HUES6 (cell line): ENCODE results near the gene MYMX.
"Not testable (repeated sequence)": the region's sequence is repeated elsewhere in the genome, so short reads cannot be mapped to it uniquely, and the experiment has no call there.

Experiments
- H3K27ac ChIP-seq: 2 replicates; pipeline ENCODE4 v1.7.0; 2013; ENCODE audit warnings: low read depth, mild to moderate bottlenecking, low read length, inconsistent platforms
- H3K27me3 ChIP-seq: 2 replicates; pipeline ENCODE4 v1.6.1; 2013; ENCODE audit warnings: low read length; ENCODE audit not compliant: control insufficient read depth, insufficient read depth
- H3K36me3 ChIP-seq: 2 replicates; pipeline ENCODE4 v1.6.1; 2013; ENCODE audit warnings: low read length; ENCODE audit not compliant: control insufficient read depth, insufficient read depth
- H3K4me1 ChIP-seq: 2 replicates; pipeline ENCODE4 v1.6.1; 2013; ENCODE audit warnings: low read length; ENCODE audit not compliant: control insufficient read depth, insufficient read depth
- H3K4me3 ChIP-seq: 2 replicates; pipeline ENCODE4 v1.5.1; 2013; ENCODE audit warnings: low read depth, low read length
- H3K9ac ChIP-seq: one replicate; pipeline ENCODE4 v1.6.1; 2013; ENCODE audit warnings: mild to moderate bottlenecking, low read length
- H3K9me3 ChIP-seq: 2 replicates; pipeline ENCODE4 v1.6.1; 2013; ENCODE audit warnings: low read depth, low read length; ENCODE audit not compliant: control insufficient read depth, insufficient read depth

MYMX gene

DNA sequence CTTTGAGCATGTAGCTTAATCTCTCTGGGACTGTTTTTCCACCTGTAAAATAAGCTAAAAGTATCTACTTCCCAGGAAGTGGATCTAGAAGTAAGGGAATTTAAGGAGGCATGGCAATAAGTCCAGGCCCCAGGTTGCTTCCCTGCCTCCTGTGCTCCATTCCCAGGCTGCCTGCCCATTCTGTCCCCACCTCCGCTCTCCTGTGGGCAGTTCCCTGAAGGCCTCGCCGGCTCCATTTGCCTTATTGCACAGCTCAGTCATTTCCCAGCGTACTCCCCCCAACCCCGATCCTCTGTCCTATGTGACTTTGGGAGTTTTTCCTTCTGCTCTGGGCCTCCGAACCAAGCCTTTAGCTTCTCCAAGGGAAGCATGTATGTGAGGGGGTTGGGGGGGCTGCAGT lies 11.3 kb downstream of the MYMX start:
- Histone ChIP-seq H3K4me1 (peaks cover 27% of the 10 kb centered on the region), H3K9me3 (no peaks in the 10 kb centered on the region), H3K27ac (no peak overlapping the region), H3K36me3 (peaks cover 51% of the 10 kb centered on the region), H3K4me3 (no peak overlapping the region), H3K9ac (no peak overlapping the region), H3K27me3 (no peaks in the 10 kb centered on the region)

DNA sequence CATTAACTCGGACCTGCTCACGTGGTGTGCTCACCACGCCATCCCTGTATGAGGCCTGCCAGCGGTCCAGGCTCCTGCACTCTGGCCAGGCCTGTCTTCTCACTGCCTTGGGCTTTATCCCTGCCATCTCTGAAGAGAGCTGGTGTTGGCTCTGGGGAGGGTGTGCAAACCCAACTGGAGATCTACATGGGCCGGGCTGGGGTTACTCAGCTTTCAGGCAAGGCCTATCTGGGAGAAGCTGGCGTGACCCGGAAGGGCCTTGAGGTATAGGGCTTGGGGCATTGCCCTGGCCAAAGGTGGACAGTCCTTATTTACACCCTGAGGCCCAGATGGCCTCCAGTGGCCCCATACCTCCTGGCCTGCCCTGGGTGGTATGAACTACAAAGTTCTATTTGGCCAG lies 11.7 kb downstream of the MYMX start:
- Histone ChIP-seq H3K9ac (no peak overlapping the region), H3K4me1 (peaks cover 27% of the 10 kb centered on the region), H3K27ac (no peak overlapping the region), H3K4me3 (no peak overlapping the region), H3K36me3 (peaks cover 55% of the 10 kb centered on the region), H3K27me3 (no peaks in the 10 kb centered on the region), H3K9me3 (no peaks in the 10 kb centered on the region)

DNA sequence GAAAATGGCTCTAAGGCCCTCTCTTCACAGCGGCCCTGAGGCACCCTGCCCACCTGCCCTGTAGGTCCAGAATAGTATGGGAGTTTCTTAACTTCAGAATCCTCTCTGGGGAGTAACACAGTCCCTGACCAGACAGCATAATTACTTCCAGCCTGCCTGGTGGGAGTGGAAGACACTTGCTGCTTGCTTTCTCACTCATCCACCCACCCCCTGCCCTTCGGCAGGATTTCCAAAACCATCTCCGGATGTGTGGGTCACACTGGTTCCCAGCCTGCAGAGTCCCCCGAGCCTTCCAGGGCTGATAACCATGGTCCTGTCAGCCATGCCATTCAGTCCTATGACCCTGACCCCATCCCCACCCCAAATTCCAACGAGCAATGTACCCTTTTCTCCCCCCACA lies 12.1 kb downstream of the MYMX start:
- Histone ChIP-seq H3K9me3 (no peaks in the 10 kb centered on the region), H3K4me1 (peaks cover 30% of the 10 kb centered on the region), H3K4me3 (no peak overlapping the region), H3K27ac (no peak overlapping the region), H3K27me3 (no peaks in the 10 kb centered on the region), H3K9ac (no peak overlapping the region), H3K36me3 (peaks cover 59% of the 10 kb centered on the region)

DNA sequence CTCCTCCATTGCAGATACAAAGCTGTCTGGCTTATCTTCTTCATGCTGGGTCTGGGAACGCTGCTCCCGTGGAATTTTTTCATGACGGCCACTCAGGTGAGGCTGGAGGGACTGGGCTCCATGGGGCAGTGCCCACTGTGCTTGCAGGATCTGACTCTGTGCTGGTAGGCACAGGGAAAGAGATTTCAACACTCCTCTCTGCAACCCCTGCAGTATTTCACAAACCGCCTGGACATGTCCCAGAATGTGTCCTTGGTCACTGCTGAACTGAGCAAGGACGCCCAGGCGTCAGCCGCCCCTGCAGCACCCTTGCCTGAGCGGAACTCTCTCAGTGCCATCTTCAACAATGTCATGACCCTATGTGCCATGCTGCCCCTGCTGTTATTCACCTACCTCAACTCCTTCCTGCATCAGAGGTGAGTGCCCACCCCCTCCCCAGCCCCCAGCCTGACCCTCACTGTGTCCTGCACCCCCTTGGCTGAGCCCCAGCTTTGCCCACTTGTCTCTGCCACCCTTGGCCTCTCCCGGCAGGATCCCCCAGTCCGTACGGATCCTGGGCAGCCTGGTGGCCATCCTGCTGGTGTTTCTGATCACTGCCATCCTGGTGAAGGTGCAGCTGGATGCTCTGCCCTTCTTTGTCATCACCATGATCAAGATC lies 12.8 kb downstream of the MYMX start:
- Histone ChIP-seq H3K9ac (no peak overlapping the region), H3K27me3 (no peaks in the 10 kb centered on the region), H3K36me3 (peaks cover 63% of the 10 kb centered on the region), H3K4me1 (peaks cover 30% of the 10 kb centered on the region), H3K27ac (no peak overlapping the region), H3K9me3 (no peaks in the 10 kb centered on the region), H3K4me3 (no peak overlapping the region)

DNA sequence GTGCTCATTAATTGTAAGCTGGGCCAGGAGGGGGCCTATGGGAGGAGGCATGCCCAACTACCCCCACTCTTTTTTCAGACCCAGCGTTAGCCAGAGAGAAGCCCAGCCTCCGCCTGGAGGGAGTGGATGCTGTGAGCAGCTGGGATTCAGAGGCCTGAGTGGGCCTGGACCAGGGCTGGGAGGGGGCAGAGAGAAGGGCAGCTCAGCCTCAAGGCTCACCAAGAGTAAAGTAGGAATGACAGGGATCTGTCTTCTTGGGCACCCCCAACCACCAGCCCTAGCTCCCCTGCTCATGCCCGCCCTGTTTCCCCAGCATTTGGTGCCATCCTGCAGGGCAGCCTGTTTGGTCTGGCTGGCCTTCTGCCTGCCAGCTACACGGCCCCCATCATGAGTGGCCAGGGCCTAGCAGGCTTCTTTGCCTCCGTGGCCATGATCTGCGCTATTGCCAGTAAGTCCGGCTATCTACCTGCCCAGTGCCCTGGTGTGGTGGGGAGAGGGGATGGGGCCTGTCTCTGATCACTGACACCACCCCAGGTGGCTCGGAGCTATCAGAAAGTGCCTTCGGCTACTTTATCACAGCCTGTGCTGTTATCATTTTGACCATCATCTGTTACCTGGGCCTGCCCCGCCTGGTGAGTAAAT lies 13.4 kb downstream of the MYMX start:
- Histone ChIP-seq H3K27ac (no peak overlapping the region), H3K9ac (no peak overlapping the region)

DNA sequence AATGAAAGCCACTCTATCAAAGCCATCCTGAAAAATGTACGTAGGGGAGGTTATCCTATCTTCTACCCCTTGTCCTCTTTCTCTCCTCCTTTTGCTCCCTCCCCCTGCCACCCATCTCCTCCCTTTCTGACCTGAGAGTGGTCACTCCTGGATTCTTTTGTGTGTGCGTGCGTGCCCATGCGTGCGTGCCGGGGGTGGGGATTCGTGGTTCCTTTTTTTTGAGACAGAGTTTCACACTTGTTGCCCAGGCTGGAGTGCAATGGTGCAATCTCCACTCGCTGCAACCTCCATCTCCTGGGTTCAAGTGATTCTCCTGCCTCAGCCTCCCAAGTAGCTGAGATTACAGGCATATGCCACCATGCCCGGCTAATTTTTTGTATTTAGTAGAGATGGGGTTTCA lies 14.7 kb downstream of the MYMX start:
- peaks cover 68% of the 10 kb centered on the region for H3K36me3 ChIP-seq
- H3K9ac ChIP-seq, H3K27ac ChIP-seq, H3K27me3 ChIP-seq, H3K4me3 ChIP-seq, H3K9me3 ChIP-seq: not testable (repeated sequence)
- peaks cover 24% of the 10 kb centered on the region for H3K4me1 ChIP-seq

More for the DNA sequence above, 13.4 kb downstream of the MYMX start:
- peaks cover 65% of the 10 kb centered on the region for H3K36me3 ChIP-seq
- no peaks in the 10 kb centered on the region for H3K27me3 ChIP-seq
- no peaks in the 10 kb centered on the region for H3K9me3 ChIP-seq
- no peak overlapping the region for H3K4me3 ChIP-seq
- H3K4me1 ChIP-seq, result peaks cover 30% of the 10 kb centered on the region

DNA sequence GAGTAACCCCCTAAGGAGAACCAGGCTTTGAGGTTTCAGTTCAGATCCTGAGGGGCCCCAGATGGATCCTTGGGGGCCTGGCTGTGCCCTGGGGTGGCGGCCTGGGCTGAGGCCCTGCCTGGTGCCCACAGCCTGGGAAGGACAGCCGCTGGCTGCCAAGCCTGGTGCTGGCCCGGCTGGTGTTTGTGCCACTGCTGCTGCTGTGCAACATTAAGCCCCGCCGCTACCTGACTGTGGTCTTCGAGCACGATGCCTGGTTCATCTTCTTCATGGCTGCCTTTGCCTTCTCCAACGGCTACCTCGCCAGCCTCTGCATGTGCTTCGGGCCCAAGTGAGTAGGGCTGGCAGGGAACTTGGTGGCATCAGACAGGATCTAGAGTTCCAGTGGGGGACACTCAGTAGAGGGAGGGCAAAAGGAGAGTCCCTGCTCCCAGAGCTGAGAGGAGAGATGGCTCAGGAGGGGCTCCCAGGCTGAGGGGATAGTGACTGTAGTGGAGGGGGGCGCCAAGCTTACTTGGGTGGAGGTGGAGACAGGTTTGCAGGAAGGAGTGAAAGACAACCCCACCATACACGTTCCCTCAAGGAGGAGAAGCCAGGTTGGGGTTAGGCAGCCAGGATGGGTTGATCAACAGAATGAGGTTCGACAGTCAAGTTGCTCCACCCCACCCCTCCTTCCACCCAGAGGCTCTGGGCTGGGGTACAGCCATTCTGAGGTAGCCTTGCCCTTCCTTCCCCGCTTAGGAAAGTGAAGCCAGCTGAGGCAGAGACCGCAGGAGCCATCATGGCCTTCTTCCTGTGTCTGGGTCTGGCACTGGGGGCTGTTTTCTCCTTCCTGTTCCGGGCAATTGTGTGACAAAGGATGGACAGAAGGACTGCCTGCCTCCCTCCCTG lies 16.2 kb downstream of the MYMX start:
- Histone ChIP-seq H3K4me3 (no peak overlapping the region), H3K9me3 (no peaks in the 10 kb centered on the region), H3K9ac (no peak overlapping the region), H3K27ac (no peak overlapping the region), H3K4me1 (peaks cover 26% of the 10 kb centered on the region), H3K36me3 (peaks cover 66% of the 10 kb centered on the region), H3K27me3 (no peaks in the 10 kb centered on the region)

DNA sequence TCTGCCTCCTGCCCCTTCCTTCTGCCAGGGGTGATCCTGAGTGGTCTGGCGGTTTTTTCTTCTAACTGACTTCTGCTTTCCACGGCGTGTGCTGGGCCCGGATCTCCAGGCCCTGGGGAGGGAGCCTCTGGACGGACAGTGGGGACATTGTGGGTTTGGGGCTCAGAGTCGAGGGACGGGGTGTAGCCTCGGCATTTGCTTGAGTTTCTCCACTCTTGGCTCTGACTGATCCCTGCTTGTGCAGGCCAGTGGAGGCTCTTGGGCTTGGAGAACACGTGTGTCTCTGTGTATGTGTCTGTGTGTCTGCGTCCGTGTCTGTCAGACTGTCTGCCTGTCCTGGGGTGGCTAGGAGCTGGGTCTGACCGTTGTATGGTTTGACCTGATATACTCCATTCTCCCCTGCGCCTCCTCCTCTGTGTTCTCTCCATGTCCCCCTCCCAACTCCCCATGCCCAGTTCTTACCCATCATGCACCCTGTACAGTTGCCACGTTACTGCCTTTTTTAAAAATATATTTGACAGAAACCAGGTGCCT lies 16.9 kb downstream of the MYMX start:
- no peak overlapping the region for H3K9ac ChIP-seq
- no peaks in the 10 kb centered on the region; the same call in 1 of the 2 replicates for H3K27me3 ChIP-seq
- H3K4me3 ChIP-seq, result no peak overlapping the region
- no peak overlapping the region for H3K27ac ChIP-seq
- H3K4me1 ChIP-seq, result peaks cover 32% of the 10 kb centered on the region
- H3K36me3 ChIP-seq, result peaks cover 59% of the 10 kb centered on the region
- no peaks in the 10 kb centered on the region for H3K9me3 ChIP-seq

DNA sequence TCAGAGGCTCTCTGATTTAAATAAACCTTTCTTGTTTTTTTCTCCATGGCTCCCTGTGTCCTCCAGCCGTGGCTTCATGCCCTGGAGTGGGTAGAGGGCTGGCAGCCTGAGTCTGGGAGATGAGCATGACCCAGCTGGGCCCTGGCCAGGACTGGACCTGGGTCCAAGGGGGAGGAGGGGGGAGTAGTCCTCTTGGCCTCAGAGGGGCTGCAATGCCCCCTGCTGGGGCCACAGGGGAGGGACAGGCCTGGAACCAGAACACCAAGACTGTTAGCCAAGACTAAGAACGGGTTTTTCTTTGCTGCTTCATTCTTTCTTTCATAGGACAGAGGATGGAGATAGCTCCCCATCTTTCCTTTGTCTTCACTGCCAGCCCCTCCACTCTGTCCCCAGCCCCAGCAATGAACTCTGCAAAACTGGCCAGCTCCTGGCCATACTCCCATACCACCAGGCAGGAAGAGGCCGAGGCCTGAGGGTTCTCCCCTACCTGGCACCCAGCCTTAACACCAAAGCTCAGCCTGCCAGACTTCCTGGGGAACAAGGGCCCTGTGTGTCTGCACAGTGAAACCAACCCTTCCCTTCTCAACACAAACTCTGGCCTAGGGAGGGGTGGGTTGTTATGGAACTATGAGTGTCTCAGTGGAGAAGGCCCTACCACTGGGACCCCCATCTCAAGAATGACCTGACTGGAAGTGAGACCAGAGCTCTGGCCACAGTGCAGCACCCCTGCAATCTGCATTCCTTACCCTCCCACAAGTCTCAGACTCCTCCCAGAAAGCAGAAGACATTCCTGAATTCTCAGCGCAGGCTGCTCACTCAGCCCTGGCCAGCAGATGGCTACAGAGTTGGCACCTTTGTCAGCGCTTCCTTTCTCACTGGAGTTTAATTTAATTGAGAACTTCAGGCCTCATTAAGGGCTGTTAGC lies 17.6 kb downstream of the MYMX start:
- no peaks in the 10 kb centered on the region for H3K9me3 ChIP-seq
- peaks cover 32% of the 10 kb centered on the region for H3K4me1 ChIP-seq
- no peak overlapping the region; the same call in 1 of the 2 replicates for H3K27ac ChIP-seq
- peaks cover 52% of the 10 kb centered on the region for H3K36me3 ChIP-seq
- H3K4me3 ChIP-seq, result 0 out of 2 replicates have a peak overlapping the region, but pooled peaks have one; percentile 8
- H3K27me3 ChIP-seq, result no peaks in the 10 kb centered on the region; the same call in 1 of the 2 replicates
- H3K9ac ChIP-seq, result peak overlapping the region; percentile 40

DNA sequence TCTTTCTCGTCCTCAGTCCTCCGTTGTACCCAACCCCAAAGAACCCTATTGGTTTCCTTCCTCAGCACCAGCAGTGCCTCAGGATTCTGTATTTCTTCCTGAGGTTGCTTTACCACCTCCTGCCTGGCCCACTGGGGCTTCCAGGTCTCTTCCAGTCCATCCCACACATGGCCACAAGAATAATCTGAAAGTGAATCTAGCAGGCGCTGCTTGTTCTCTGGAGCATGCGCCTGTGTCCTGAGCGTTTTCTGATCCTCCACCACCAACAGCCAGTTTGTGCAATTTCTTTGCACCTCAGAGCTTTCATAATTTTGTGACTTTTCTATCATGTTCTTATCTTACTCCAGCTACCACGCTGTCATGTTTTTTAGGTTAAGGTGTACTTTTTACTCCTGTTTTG lies 18.5 kb downstream of the MYMX start:
- Histone ChIP-seq H3K4me3 (no peak overlapping the region), H3K4me1 (peaks cover 32% of the 10 kb centered on the region), H3K27me3 (no peaks in the 10 kb centered on the region; the same call in 1 of the 2 replicates), H3K9ac (no peak overlapping the region), H3K27ac (no peak overlapping the region), H3K9me3 (no peaks in the 10 kb centered on the region), H3K36me3 (peaks cover 43% of the 10 kb centered on the region)
